Measurements from ENCODE around the gene NKPD1.

The NKPD1 gene

DNA sequence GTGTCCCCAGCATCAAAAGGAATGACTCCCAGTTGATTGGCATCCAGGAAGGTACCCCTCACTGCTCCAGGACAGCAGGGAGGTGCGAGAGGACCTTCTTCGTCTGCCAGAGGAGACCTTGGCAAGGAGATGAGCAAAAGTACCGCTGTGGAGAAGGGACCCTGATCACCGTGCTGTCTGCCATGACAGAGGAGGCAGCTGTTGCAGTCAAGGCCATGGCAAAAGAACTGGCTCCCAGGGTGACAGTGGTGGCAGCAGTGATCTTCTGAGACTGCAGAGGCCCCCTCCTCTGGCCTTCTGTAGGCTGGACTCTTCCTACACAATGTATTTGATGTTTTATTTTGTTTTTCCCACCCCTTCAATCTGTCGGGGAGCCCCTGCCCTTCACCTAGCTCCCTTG lies 32.0 kb downstream of the NKPD1 start:
- H2AFZ ChIP-seq (ENCODE audit: low read length): no peak overlapping the region
- DNase-seq: no peak
- no peaks in the 10 kb centered on the region for H3K27me3 ChIP-seq (replicated peaks; ENCODE audit: insufficient read depth, low read length)
- no peaks in the 10 kb centered on the region for H3K36me3 ChIP-seq (replicated peaks; ENCODE audit: insufficient read depth, low read length)
- no peak overlapping the region for H3K27ac ChIP-seq (ENCODE audit: low read length)
- no peak overlapping the region for H3K4me2 ChIP-seq (ENCODE audit: low read depth, low read length)
- no peaks in the 10 kb centered on the region for H3K9me3 ChIP-seq (replicated peaks; ENCODE audit: insufficient read depth, low read length)
- no peak overlapping the region for H3K4me3 ChIP-seq (ENCODE audit: low read length)
- peaks cover 96% of the 10 kb centered on the region for H3K79me2 ChIP-seq (ENCODE audit: low read length)
- H3K9ac ChIP-seq (ENCODE audit: low read length): no peak overlapping the region
- H4K20me1 ChIP-seq (ENCODE audit: insufficient read depth, low read length): no peaks in the 10 kb centered on the region
- H3K4me1 ChIP-seq (ENCODE audit: low read length): peaks cover 20% of the 10 kb centered on the region
- TF ChIP-seq, protein P1, sequence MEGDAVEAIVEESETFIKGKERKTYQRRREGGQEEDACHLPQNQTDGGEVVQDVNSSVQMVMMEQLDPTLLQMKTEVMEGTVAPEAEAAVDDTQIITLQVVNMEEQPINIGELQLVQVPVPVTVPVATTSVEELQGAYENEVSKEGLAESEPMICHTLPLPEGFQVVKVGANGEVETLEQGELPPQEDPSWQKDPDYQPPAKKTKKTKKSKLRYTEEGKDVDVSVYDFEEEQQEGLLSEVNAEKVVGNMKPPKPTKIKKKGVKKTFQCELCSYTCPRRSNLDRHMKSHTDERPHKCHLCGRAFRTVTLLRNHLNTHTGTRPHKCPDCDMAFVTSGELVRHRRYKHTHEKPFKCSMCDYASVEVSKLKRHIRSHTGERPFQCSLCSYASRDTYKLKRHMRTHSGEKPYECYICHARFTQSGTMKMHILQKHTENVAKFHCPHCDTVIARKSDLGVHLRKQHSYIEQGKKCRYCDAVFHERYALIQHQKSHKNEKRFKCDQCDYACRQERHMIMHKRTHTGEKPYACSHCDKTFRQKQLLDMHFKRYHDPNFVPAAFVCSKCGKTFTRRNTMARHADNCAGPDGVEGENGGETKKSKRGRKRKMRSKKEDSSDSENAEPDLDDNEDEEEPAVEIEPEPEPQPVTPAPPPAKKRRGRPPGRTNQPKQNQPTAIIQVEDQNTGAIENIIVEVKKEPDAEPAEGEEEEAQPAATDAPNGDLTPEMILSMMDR (IDR thresholded peaks at IDR 0.05; ENCODE audit: low read length): no peak
- TF ChIP-seq EZH2 (optimal IDR thresholded peaks at IDR 0.05; ENCODE audit: low read depth, low read length) (no peak), EZH2phosphoT487 (IDR thresholded peaks at IDR 0.05; ENCODE audit: low read length) (no peak)
- H3F3A ChIP-seq (ENCODE audit: insufficient read depth, low read length): 0 out of 2 replicates have a peak, but pooled peaks cover 3% of the 10 kb centered on the region
- H3K9me2 ChIP-seq (replicated peaks; ENCODE audit: insufficient read depth, low read length): no peaks in the 10 kb centered on the region

DNA sequence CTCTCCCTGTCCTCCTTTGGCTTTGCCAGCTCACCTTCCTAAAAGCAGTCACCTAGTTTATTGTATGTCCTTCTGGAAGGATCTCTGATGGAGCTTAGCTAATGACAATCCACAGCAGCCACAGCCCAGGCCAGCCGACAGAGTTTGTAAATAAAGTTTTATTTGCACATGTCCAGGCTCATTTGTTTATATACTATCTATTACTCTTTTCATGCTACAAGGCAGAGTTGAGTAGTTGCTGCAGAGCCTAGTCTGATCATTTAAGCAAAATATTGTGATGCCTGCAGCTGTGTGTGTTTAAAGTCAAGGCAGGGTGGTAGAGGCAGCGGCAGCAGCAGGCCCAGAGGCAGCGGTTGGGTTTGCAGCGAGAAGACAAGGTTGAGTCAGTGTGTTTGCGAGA lies 32.6 kb downstream of the NKPD1 start:
- DNase-seq: no peak
- no peaks in the 10 kb centered on the region for H3K27me3 ChIP-seq (replicated peaks; ENCODE audit: insufficient read depth, low read length)
- TF ChIP-seq EZH2 (optimal IDR thresholded peaks at IDR 0.05; ENCODE audit: low read depth, low read length) (no peak), EZH2phosphoT487 (IDR thresholded peaks at IDR 0.05; ENCODE audit: low read length) (no peak)
- TF ChIP-seq, protein P1 (IDR thresholded peaks at IDR 0.05; ENCODE audit: low read length): no peak
- H3K4me3 ChIP-seq (ENCODE audit: low read length): no peak overlapping the region
- 0 out of 2 replicates have a peak, but pooled peaks cover 3% of the 10 kb centered on the region for H3F3A ChIP-seq (ENCODE audit: insufficient read depth, low read length)
- no peak overlapping the region for H2AFZ ChIP-seq (ENCODE audit: low read length)
- H3K4me1 ChIP-seq (ENCODE audit: low read length): peaks cover 20% of the 10 kb centered on the region
- H3K9me2 ChIP-seq (replicated peaks; ENCODE audit: insufficient read depth, low read length): no peaks in the 10 kb centered on the region
- H3K9ac ChIP-seq (ENCODE audit: low read length): no peak overlapping the region
- H3K36me3 ChIP-seq (replicated peaks; ENCODE audit: insufficient read depth, low read length): no peaks in the 10 kb centered on the region
- H3K79me2 ChIP-seq (ENCODE audit: low read length): peaks cover 96% of the 10 kb centered on the region
- H3K27ac ChIP-seq (ENCODE audit: low read length): no peak overlapping the region
- no peaks in the 10 kb centered on the region for H4K20me1 ChIP-seq (ENCODE audit: insufficient read depth, low read length)
- H3K4me2 ChIP-seq (ENCODE audit: low read depth, low read length): no peak overlapping the region
- no peaks in the 10 kb centered on the region for H3K9me3 ChIP-seq (replicated peaks; ENCODE audit: insufficient read depth, low read length)

DNA sequence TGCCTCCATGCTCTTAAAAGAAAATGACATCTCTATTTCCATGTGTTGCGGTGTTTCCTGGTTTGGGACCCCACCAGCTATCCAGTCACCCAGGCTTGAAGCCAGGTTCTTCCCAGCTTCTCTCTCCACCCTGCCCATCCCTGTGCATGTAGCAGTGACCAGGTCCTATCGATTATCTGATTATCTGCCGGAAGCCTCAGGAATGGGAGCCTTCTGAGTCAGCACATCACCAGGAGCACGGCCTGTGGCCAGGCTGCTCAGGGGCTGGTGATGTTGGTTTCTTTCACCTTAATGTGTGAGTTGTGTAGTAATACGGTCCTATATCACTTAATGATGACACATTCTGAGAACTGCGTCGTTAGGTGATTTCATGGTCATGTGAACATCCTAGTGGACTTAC lies 34.1 kb downstream of the NKPD1 start:
- Histone ChIP-seq H2AFZ (ENCODE audit: low read length) (no peak overlapping the region), H3K36me3 (replicated peaks; ENCODE audit: insufficient read depth, low read length) (no peaks in the 10 kb centered on the region), H3K27me3 (replicated peaks; ENCODE audit: insufficient read depth, low read length) (no peaks in the 10 kb centered on the region), H3K27ac (ENCODE audit: low read length) (no peak overlapping the region), H3K4me2 (ENCODE audit: low read depth, low read length) (no peak overlapping the region), H3F3A (ENCODE audit: insufficient read depth, low read length) (0 out of 2 replicates have a peak, but pooled peaks cover 3% of the 10 kb centered on the region), H3K4me1 (ENCODE audit: low read length) (peaks cover 20% of the 10 kb centered on the region), H3K4me3 (ENCODE audit: low read length) (no peak overlapping the region), H3K9me3 (replicated peaks; ENCODE audit: insufficient read depth, low read length) (no peaks in the 10 kb centered on the region), H4K20me1 (ENCODE audit: insufficient read depth, low read length) (no peaks in the 10 kb centered on the region), H3K79me2 (ENCODE audit: low read length) (peaks cover 96% of the 10 kb centered on the region), H3K9ac (ENCODE audit: low read length) (no peak overlapping the region), H3K9me2 (replicated peaks; ENCODE audit: insufficient read depth, low read length) (no peaks in the 10 kb centered on the region)
- TF ChIP-seq EZH2phosphoT487 (IDR thresholded peaks at IDR 0.05; ENCODE audit: low read length) (no peak), EZH2 (optimal IDR thresholded peaks at IDR 0.05; ENCODE audit: low read depth, low read length) (no peak)
- TF ChIP-seq, protein P1 (IDR thresholded peaks at IDR 0.05; ENCODE audit: low read length): no peak
- no peak for DNase-seq

Data from MM.1S (cell line).